ENCODE measurements around the gene CFAP91.
"Not testable (repeated sequence)": the region's sequence is repeated elsewhere in the genome, so short reads cannot be mapped to it uniquely, and the experiment has no call there.

CFAP91 gene

DNA sequence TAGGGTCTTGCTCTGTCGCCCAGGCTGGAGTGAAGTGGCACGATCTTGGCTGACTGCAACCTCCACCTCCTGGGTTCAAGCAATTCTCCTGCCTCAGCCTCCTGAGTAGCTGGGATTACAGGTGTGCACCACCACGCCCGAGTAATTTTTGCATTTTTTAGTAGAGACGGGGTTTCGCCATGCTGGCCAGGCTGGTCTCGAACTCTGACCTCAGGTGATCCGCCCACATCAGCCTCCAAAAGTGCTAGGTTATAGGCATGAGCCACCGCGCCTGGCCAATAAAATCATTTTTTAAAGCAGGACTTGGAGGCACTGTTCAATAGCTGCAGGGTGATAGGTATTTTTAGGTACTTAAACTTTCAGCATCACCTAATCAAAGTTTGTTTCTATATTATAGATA is 24.6 kb upstream of the CFAP91 start:
- not testable (repeated sequence) for DNase-seq

DNA sequence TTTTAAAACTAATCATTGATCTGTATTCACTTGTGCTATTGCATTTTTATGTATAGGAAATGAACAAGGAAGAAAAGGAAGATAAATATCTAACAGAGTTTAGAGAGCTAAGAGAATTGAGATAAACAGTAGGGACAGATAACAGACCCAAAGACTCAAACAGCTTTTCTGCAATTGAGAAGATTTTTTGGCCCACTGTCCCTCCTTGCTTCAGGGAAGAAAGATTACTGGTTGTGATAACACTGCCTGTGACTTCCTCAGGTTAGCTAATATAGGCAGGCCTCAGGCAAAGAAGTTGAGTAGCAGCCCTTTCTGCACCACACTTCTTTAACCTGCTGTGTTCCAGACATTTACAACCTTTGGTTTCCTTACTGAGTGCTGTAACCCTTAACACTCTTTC is 22.9 kb upstream of the CFAP91 start:
- no peak for DNase-seq

DNA sequence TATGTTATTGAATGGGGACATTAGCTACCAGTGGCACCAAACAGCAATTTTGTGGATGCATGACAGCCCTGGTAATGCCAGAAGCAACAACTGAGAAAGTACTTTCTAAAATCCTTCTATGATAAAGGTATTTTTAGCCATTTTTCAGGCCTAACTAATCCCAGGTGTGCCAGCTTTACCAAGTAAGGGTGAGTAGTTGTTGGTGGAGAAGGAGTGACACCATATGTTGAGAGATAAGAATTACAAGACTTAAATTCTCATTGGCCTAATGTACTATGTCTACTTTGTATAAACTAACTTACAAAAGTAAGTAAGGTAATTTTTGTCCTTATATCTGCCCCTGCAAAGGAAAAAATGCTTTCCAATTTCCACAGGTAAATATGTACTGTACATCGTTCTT is 21.5 kb upstream of the CFAP91 start:
- no peak for DNase-seq

DNA sequence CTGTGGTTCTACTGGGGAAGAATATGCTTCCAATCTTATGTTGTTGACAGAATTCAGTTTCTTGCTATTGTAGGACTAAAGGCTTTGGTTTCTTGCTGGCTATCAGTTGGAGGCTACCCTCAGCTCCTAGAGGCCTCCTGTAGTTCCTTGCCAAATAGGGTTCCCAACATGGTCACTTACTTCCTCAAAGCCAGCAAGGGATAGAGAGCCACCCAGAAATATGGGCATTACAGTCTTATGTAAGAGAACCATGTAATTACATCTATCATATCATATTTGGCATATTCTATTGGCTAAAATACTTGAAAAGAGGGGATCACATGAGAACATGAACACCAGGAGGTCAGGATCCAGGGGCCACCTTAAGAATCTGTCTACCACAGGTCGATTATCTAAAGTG is 19.4 kb upstream of the CFAP91 start:
- no peak for DNase-seq

DNA sequence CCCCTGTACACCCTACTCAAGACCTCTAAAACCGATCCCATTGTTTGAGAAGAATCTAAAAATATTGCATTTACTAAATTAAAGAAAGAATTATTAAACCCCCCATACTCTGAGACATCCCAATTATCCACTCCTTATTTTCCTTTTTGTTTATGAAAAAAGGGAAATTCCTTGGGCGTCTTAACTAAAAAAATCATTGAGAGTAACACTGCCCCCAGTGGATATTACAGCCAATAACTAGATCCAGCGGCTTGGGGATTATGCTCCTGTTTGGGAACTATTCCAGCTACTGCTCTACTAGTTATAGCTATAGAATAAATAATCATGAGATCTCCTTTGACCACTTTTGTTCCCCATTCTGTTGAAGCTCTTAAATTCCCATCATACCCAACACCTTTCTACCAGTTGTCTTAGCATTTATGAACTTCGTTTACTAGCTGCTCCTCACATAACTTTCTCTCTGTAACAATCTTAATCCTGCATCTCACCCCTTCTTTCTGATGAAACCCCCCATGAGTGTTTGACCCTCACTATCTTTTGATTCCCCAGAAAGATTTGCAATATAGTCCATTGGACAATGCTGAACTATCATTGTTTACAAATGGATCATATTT is 12.7 kb upstream of the CFAP91 start:
- DNase-seq = no peak

DNA sequence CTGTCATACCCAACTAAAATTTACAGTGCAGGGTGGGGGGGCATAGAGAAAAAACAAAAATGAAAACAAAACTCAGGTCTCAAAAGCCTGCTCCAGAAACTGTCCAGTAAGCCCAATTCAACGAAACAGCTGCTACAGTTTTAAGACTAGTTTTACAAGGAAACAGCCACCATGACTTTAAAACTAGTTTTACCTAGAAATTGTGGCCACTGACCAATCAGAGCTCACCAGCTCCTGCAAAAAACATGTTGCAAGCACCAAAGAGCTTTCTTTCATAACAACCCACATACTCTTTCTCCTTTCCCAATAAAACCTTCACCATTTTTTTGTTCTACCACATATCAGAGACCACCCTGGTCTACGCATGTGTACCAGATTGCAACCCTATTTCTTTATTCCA is 7.3 kb upstream of the CFAP91 start:
- no peak for DNase-seq

DNA sequence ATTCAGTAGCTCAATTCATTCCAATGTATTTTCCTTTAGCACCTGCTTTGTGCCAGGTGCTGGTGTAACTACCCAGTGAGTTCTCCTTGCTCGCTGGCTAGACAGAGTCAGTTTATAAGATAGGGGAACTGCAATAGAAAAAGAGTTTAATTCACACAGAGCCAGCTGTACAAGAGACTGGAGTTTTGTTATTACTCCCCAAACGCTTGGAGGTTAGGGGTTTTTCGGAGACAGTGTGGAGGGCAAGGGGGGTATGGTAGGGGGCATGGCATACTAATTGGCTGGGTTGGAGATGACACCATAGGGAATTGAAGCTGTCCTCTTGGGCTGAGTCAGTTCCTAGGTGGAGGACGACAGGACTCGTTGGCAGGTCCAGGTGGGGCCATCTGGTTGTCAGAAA is 5.4 kb upstream of the CFAP91 start:
- DNase-seq = no peak

DNA sequence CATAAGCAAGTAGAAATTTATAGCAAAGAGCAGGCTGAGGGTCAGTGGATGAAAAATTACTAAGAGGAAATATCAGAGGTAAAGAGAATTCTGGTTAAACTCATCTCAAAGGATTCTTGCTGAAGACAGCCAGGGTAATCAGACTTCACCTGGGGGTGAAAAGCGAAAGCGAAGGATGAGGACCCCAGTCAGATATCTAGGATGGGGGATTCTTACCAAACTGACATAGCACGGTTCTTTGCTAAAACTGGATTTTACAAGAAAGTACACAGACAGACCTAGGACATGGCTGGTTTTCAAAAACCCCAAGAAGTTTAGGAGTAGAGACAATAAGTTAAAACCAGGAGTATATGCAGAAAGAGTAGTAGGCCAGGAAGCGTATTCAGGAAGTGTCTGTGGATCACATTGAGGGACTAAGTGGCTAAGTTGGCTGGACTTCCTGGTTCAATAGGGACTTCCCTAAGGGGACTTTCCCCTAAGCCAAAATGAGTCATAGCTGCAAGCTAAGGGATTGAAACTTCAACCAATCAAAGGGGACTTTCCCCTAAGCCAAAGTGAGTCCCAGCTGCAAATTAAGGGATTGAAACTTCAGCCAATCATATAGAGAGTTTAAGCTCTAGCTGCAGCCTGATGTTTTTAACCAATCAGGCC is 2.4 kb upstream of the CFAP91 start:
- DNase-seq = no peak

GRCh38 chr3:119700920-119701734 is 1.7 kb upstream of the CFAP91 start:
- no peak for DNase-seq

DNA sequence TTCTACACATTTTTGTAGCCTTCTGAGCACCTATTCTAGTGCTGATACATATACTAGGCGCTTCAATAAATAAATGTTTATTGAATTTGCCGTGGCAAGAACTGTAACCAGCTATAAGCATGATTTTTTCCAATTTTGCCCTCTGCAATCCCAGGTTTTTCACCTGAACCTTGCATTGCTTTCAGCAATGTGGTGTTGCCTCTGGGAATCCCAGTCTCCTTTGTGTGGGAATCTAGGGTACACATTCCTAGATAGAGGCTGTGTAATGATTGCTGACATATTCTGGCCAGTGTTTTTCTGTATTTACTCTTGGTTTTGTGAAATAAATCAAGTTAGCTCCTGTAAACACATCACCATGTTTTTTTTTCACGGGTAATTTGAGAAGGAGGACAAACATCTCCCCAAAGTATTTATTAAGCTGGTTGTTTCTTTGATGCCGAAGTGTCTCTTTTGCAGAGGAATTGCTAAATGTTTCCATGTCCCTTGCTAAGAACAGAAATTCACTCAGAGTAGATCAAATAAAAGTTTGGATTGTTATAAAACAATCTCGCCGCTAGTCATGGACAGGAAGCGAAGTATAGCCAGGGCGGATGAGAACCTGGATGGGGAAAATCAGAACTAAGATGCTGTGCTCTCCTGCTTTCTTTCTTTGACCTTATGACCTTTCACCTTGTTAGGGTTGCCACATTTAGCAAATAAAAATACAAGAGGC is 1.2 kb downstream of the CFAP91 start:
- DNase-seq = no peak

GRCh38 chr3:119715105-119715504 is 12.3 kb downstream of the CFAP91 start:
- DNase-seq = no peak

GRCh38 chr3:119716998-119717397 is 14.2 kb downstream of the CFAP91 start:
- DNase-seq = no peak

GRCh38 chr3:119717520-119717919 is 14.7 kb downstream of the CFAP91 start:
- DNase-seq = no peak

- no peak for DNase-seq
Measured at GRCh38 chr3:119723022-119723421, 20.2 kb downstream of the CFAP91 start.

GRCh38 chr3:119726909-119727308 is 24.1 kb downstream of the CFAP91 start:
- DNase-seq = no peak

- no peak for DNase-seq
Measured at GRCh38 chr3:119729996-119730395, 27.2 kb downstream of the CFAP91 start.

DNA sequence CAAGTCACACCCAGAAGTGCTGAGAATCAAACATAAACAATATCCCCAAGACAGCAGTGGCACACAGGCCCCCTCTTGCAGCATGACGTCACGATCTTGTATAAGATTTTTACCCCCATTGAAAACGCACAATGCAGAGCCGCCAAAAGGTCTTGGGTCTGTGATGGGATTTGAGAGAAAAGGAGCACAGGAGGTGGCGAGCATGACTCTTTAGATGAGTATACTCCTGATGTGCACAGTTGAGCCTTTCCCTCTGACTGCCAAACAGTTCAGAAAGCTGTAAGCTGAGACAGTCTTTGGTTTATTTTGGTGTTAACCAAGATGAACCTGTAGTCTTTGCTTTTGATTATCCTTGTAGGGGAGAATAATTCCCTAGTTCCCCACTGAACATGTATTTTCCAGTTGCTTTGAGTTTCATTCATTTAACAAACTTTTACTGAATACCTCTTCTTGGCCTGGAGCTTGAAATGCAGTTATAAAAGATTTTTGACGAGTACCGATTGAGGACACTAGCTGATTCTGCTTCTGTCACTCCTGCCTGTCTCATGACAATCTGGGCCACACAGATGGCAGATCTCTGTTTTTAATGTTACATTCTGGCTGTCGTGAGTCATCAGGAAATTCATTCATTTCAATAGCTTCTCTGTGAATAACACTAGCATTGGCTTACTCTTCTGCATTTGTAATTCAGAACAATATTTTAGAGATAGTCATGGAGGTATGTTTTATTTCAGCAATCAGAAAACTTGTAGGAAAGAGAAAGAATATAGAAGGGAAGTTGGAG is 28.9 kb downstream of the CFAP91 start:
- no peak for DNase-seq

DNA sequence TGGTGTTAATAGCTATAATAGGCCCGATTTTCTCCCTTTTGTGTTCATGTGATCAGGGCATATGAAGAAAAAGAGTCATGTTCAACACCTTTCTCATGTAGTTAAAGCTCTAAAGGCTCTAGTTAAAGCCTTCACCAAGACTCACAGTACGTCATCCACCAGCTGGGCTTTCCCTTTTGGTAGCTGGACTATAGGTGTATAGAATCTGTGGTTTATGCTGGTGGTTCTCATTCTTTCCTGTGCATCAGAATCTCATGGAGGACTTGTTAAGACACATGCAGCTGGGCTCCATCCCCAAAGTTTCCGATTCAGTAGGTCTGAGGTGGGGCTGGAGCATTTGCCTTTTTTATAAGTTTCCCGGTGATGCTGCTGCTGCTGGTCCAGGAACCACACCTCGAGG is 31.0 kb downstream of the CFAP91 start:
- DNase-seq = no peak

GRCh38 chr3:119738741-119739140 is 35.9 kb downstream of the CFAP91 start:
- no peak for DNase-seq

- no peak for DNase-seq
Measured at GRCh38 chr3:119741657-119742590, 39.1 kb downstream of the CFAP91 start.

DNA sequence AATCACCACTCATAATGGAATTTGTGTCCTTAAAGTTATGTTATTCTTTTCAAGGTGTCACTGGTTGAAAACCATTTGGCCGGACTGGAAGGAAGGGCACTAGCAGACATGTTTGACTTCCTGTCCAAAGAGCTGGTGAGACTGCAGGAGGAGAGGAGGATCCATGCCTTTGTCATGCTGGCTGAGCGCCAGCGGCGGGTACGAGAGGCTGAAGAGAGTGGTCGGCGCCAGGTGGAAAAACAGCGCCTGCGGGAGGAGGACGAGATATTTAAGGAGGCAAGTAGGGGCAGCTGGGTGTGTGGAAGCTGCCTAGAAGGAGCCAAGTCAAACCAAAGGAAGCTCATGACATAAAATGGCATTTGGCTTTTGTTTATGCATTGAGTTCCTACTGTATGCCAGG is 41.1 kb downstream of the CFAP91 start:
- DNase-seq = no peak

- no peak for DNase-seq
Measured at GRCh38 chr3:119745942-119746341, 43.1 kb downstream of the CFAP91 start.

Data from NK-92 treated with Interleukin-12 subunit alpha and Interleukin-12 subunit beta, amount 100 ng/mL, for 24 hours (cell line).